Measurements from ENCODE around the gene SSTR4.
"Not testable (repeated sequence)": the region's sequence is repeated elsewhere in the genome, so short reads cannot be mapped to it uniquely, and the experiment has no call there.

Gene SSTR4, protein sequence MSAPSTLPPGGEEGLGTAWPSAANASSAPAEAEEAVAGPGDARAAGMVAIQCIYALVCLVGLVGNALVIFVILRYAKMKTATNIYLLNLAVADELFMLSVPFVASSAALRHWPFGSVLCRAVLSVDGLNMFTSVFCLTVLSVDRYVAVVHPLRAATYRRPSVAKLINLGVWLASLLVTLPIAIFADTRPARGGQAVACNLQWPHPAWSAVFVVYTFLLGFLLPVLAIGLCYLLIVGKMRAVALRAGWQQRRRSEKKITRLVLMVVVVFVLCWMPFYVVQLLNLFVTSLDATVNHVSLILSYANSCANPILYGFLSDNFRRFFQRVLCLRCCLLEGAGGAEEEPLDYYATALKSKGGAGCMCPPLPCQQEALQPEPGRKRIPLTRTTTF

DNA sequence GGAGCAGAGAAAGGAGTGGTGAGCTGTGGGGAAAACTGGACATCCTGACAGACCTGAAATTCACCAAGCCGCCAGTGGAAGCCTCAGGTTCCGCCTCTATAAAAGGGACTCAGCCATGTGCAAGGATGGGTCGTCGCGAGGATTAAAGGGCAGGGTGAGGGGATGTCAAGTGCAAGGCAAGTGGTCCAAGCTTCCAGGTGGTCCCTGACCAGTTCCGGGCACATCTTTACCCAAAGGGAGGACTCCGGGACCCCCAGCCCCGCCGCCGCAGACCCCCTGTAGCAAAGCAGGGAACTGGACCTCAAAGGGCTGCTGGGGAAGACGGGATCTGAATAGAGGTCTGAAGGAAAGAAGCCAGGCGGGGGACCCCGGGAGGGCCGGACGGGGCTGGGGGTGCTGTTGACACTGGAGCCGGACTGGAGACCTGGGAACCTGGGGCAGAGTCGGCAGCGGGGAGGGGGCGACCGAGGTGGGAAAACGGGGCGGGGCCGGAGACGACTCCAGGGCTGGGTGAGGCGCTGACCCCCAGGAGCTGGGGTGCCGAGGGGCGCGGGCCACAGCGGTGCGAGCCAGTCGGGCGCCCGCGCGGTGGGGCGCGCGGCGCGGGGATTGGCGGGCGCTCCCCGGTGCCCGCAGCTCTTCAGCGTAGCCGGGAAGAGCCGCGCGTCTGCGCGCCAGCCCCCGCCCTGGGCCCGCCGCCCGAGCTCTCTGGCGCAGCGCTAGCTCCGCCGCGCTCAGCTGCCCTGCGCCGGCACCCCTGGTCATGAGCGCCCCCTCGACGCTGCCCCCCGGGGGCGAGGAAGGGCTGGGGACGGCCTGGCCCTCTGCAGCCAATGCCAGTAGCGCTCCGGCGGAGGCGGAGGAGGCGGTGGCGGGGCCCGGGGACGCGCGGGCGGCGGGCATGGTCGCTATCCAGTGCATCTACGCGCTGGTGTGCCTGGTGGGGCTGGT is at the start of gene SSTR4:
Gene SSTR4 (plus strand): TSS at position 592 of the 951 bp plus-strand sequence. CDS start 172 bp downstream, at position 764.
- DNase-seq: no peak

- no peak for DNase-seq
Measured at GRCh38 chr20:22986601-22987000, 48.5 kb upstream of the SSTR4 start.

- DNase-seq: not testable (repeated sequence)
Measured at GRCh38 chr20:22991424-22991823, 43.7 kb upstream of the SSTR4 start.

DNA sequence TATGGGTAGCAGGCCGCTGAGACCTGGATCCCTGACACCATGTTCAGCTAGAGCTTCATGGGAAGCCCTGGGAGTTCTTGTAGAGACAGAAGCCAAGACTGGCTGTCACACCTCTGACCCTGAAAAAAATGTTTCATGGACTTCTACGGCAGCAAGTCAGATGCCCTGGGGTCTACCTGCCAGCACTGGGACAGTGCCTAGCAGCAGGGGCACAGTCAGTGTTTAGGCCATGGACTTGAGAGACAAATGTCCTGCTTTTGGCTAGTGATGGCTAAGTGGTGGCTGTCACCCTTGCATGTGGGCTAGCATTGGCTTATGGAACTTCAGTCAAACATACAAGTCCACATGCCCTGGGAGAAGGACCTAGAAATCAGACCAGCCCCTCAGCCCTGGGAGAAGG is 41.3 kb upstream of the SSTR4 start:
- DNase-seq: no peak

DNA sequence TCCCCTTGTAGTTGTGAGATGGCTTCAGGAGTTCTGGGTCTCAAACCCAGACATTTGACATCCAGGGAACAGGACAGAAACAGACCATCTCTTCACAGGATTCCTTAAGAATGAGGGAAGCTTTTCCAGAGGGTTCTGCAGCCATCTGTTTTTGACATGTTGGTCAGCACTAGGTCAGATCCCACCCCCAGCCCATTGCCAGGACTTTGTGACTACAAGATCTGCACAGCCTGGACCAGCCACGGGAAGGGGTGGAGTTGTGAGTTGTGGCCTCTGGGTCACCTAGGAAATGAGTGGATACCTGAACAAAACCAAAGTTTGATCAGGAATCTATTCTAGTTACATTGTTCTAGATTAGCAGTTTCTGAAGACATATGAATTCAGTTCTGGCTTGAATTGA is 39.2 kb upstream of the SSTR4 start:
- DNase-seq: no peak

DNA sequence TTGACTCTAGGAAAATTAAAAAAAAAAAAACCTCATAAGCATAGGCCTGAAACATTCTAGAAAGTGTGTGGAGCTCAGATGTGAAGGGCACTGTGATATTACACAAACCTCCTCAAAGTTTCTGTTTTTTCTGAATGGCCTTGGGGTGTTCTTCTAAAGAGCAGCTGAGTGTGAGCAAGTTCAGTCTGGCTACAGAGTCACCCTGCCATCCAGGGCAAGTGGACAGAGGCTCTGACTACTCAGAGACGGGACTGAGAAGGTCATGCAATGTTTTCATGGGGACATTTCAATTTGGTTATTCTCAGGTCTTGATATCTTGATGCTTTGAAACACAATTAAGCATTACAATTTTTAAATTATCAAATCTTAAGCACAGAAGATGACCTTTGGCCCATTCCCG is 36.6 kb upstream of the SSTR4 start:
- no peak for DNase-seq

DNA sequence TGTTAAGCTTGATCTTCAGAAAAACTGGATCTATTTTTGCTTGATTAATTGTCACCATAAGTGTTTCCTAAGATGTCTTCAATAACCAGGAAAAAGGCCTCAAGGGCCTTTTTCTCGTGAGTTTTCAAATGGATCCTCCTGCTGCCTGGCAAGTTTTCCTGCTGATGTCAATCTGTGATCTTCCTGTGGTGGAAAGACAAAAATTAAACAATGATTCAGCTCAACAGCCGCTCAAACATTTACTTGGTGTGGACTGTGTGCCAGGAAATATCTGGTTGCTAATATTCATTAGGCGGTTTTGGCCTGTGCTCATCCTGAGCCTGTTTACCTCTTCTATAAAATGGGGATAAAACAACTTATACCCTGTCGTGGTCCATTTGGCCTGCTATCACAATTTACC is 35.4 kb upstream of the SSTR4 start:
- DNase-seq: no peak

GRCh38 chr20:23000232-23000947 is 34.7 kb upstream of the SSTR4 start:
- DNase-seq: no peak

DNA sequence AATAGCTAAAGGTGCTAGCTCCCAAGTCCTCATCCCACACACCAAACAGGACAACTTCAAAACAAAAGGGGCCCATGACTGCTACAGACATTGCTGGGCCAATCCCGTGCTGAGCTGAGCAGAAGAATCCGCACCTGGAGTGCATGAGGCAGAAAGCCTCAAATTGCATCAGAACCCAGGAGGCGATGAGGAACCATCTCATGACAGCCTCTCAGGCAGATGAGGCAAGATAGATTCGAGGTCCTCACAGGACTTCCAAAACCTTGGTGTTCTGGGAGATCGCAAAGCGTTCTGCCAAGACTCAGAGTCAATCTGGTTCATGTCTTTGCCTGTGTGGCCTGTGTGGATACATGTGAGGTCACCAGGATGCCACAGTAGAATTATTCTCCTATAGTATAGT is 32.8 kb upstream of the SSTR4 start:
- DNase-seq: no peak

DNA sequence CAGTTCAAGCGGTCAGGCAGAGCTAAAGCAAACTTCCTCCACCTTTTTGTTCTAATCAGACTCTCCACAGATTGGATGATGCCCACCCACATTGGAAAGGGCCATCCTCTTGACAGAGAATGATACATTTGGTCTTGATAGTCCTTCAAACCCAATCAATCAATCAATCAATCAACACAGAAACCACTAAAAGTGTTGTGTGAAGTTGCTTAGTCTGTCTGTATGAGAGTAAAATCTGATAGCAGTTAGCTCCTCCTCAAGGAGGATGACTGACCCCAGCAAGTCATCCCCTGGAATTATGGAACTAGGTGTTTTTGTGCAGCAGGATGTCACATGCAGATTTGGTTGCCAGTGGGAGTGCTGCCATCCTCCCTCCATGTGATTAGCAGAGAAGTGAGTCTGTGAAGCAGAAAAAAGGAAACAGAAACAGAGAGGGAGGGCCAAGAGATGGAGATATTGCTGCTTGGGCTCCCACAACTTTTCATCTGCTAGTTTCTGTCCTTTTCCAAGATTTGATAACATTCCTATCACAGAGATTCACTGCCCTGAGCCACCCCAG is 32.0 kb upstream of the SSTR4 start:
- DNase-seq: no peak

DNA sequence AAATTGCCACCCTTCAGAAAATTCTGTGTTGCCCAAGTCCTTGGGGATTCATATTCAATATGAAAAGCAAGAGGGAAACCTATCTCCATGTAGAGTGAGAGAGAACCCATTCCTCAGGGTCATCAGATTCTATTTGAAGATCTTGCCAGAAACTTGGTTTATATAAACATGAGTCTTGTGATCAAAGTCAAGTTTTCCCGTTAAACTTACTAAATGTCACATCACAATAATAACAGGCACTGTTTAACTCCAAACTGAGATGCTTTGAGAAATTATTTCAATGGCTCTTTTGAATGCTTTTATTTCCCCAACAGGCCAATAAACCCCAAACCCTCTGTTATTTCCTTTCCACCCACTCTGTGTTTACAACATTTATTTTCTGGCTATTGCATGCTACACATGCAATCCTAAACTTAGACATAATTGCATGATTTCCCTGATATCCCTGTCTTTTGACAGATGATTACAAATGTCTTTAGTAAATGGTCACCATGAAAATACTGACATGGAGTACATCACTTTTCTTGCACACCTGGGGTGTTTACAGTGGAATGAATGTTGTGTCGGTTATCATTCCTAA is 31.1 kb upstream of the SSTR4 start:
- DNase-seq: no peak

- no peak for DNase-seq
Measured at GRCh38 chr20:23005776-23006175, 29.3 kb upstream of the SSTR4 start.

- no peak for DNase-seq
Measured at GRCh38 chr20:23007462-23007861, 27.6 kb upstream of the SSTR4 start.

- DNase-seq: no peak
Measured at GRCh38 chr20:23007886-23008655, 27.0 kb upstream of the SSTR4 start.

- DNase-seq: no peak
Measured at GRCh38 chr20:23008667-23009066, 26.4 kb upstream of the SSTR4 start.

DNA sequence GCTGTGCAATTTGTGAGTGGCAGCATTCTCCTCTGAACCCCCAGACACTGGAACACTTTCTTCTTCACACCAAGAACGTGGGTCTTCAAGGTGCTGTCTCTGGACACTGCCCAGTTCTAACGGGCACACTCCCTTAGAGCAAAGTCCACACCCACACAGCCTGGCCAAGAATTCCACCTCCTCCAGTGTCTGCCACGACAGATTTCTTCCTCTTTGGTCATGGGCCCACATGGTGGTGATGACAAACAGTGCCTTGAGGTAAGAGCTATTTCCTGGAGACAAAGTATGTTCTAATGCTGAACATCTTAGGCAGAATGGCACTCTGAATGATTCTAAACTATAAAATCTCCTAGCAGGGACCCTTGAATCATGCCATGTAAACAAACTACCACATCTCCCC is 25.5 kb upstream of the SSTR4 start:
- DNase-seq: no peak

- no peak for DNase-seq
Measured at GRCh38 chr20:23010096-23010495, 25.0 kb upstream of the SSTR4 start.

- DNase-seq: no peak
Measured at GRCh38 chr20:23011008-23011721, 23.9 kb upstream of the SSTR4 start.

- no peak for DNase-seq
Measured at GRCh38 chr20:23013429-23013828, 21.7 kb upstream of the SSTR4 start.

DNA sequence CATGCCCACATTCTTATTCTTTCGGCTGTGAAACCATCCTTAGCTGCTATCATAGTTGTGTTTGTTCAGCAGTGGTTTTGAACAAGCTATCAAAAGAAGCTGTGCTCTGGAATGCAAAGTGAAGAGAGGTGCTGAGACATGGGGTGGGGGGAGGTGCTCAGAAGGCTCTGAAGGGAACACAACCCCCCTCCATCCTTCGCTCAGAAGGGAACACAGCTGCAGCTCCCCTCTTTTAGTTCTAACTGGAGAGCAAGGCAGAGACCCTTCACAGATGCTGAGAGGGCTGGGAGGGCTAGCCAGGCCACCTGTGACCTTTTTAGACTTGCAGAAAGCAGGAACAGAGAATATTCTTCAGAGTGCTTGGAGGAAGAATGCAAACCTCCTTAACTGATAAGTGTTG is 17.6 kb upstream of the SSTR4 start:
- no peak for DNase-seq

- no peak for DNase-seq
Measured at GRCh38 chr20:23018432-23018831, 16.7 kb upstream of the SSTR4 start.
